ENCODE data around the gene SPCS1.

GRCh38 chr3:52695798-52696671, 9.9 kb upstream of the SPCS1 start:
- no peak for TF ChIP-seq AFF4 (CRISPR knock-in tag; IDR thresholded peaks at IDR 0.05; ENCODE audit: borderline replicate concordance)
- no peak for TF ChIP-seq PRDM15 (CRISPR knock-in tag; IDR thresholded peaks at IDR 0.05)
- TF ChIP-seq NFYB (CRISPR knock-in tag; conservative IDR thresholded peaks at IDR 0.05; ENCODE audit: low read depth), result no peak
- no peak for TF ChIP-seq ZNF671 (CRISPR knock-in tag; IDR thresholded peaks at IDR 0.05)
- no peak for TF ChIP-seq CTCF (IDR thresholded peaks at IDR 0.05)
- no peak for TF ChIP-seq TEAD1 (CRISPR knock-in tag; IDR thresholded peaks at IDR 0.05)
- TF ChIP-seq USF2 (CRISPR knock-in tag; IDR thresholded peaks at IDR 0.05), result no peak
- TF ChIP-seq NR1H2 (CRISPR knock-in tag; IDR thresholded peaks at IDR 0.05), result no peak
- TF ChIP-seq HMGA2 (CRISPR knock-in tag; IDR thresholded peaks at IDR 0.05), result no peak
- TF ChIP-seq ZMAT4 (CRISPR knock-in tag; IDR thresholded peaks at IDR 0.05), result no peak
- no peak for TF ChIP-seq ZNF512 (CRISPR knock-in tag; IDR thresholded peaks at IDR 0.05; ENCODE audit: borderline replicate concordance)
- TF ChIP-seq CBFB (CRISPR knock-in tag; IDR thresholded peaks at IDR 0.05; ENCODE audit: low read depth), result no peak
- TF ChIP-seq ZNF423 (CRISPR knock-in tag; IDR thresholded peaks at IDR 0.05), result no peak
- no peak for TF ChIP-seq JUN (CRISPR knock-in tag; IDR thresholded peaks at IDR 0.05)

All from WTC11 (cell line).